NCI-H748 (cell line): Measurements from ENCODE around the gene PKD2L1.
"Not testable (repeated sequence)": the region's sequence is repeated elsewhere in the genome, so short reads cannot be mapped to it uniquely, and the experiment has no call there.

Experiments used
- DNase-seq: peaks from one replicate; lab custom pipeline; 2025; ENCODE audit not compliant: unreplicated experiment; lab: John Stamatoyannopoulos, UW

The PKD2L1 gene

DNA sequence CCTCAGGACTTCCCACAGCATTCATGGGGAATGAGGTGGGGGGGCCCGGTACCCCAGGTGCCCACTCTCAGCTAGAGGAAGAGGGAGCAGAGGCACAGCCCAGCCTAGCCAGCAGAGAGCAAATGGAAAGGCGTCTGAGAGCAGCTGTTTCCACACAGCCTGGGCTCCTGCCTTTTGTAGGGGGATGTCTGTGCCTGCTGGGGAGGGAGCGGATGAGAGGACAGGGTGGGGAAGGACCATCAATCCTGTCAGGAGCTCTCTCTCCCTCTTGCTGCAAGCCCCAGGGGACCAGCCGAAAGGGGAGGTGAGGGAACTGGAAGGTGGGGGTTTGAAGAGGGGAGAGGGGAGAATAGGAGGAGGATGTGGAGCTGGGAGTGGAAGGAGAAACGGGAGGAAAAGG lies at the start of gene PKD2L1:
PKD2L1 (minus strand) TSS at position 150 of the 400 bp plus-strand sequence; CDS start at position 25, 125 bp downstream.
- DNase-seq: no peak

DNA sequence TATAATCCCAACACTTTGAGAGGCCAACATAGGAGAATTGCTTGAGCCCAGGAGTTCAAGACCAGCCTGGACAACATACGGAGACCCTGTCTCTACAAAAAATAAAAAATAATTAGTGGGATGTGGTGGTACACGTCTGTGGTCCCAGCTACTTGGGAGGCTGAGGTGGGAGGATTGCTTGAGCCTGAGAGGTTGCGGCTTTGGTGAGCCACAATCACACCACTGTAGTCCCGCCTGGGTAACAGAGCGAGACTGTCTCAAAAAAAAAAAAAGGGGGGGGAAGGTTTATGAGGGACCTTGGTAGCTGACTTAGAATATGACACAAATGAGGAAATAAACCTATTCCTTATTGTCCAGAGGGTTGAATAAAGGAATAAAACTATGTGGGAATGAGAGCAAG lies 47.8 kb upstream of the PKD2L1 start:
- DNase-seq: no peak

DNA sequence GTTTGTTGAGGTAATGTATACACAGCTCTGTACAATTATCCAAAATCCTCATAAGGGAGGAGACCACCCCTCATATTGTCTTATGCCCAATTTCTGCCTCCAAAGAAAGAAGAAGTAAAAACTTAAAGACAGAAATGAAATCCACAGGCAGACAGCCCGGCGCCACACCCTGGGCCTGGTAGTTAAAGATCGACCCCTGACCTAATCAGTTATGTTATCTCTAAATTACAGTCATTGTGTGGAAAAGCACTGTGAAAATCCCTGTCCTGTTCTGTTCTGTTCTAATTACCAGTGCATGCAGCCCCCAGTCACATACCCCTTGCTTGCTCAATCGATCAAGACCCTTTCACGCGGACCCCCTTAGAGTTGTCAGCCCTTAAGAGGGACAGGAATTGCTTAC lies 46.6 kb upstream of the PKD2L1 start:
- DNase-seq: not testable (repeated sequence)

DNA sequence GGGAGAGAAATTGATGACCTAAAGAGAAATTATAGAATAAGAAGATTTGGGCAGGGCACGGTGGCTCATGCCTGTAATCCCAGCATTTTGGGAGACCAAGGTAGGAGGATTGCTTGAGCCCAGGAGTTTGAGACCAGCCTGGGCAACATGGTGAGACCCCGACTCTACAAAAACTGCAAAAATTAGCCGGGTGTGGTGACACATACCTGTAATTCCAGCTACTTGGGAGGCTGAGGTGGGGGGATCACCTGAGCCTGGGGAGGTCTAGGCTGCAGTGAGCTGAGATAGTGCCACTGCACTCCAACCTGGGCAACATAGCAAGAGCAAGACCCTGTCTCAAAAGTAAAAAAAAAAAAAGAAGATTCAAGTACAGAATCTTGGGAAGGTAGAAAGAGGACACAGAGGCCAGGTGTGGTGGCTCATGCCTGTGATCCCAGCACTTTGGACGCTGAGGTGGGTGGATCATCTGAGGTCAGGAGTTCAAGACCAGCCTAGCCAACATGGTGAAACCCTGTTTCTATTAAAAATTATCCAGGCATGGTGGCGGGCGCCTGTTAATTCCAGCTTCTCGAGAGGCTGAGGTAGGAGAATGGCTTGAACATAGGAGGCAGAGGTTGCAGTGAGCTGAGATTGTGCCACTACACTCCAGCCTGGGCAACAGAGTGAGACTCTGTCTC lies 44.8 kb upstream of the PKD2L1 start:
- not testable (repeated sequence) for DNase-seq

DNA sequence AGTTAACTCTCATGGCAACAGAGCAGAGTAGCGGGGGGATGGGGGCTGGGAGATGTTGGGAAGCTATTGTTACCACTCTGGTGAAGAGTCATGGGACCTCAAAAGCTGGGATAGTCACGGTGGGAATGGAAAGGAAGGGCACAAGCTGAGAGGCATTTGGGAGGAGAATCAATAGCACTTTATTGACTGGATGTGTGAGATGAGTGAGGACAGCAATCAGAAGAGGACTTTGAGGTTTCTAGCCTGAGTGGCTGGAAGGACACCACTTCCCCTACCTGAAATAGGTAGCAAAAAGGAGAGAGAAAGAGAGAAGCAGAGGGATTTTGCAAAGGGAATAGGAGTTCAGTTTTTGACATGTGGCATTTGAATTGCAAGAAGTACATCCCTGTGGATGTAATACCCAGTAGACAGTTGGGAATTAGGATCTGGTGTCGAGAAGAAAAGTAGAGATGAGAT lies 44.2 kb upstream of the PKD2L1 start:
- DNase-seq: peak; percentile 55

DNA sequence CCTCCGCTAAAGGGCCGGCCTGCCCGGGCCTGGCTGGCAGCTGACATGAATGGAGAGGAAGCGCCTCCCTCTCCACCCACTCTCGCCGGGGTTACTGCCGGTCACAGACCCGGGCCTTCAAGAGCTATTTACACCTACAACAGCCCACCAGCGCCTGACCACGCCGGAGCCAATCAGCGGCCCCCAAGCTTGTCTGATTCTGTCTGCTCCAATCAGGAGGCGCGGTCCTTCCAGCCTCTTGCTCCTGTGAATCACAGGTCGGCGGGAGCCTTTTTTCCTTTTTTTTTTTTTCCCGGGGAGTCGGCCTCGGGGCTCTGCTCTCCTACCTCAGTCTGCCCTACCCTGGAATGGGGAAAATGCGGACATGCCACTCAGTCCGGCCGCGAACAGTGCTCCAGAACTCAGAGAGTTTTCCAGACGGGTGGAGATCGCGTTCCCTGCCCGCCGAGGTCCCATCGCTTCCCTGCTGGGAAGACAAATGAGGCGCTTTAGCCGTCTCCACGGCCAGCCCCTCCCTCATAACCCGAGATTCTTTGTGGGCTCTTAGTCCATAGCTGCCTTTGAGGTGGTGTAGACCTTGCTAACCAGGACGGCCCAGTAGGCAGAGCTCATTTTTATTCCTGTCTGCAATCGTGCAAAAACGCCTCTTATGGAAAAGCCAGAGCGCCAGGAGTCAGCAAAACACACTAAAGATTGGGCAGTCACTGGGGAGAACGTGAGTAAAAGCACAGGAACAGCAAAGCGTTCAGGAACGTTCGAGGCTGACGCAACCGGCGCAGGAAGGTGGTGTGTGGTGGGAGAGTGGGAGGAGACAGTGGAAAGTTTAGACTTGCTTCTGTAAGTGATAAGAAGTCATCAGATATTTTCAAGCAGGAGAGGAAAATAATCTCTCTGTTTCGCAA lies 43.5 kb upstream of the PKD2L1 start:
- peak; percentile 97 for DNase-seq

DNA sequence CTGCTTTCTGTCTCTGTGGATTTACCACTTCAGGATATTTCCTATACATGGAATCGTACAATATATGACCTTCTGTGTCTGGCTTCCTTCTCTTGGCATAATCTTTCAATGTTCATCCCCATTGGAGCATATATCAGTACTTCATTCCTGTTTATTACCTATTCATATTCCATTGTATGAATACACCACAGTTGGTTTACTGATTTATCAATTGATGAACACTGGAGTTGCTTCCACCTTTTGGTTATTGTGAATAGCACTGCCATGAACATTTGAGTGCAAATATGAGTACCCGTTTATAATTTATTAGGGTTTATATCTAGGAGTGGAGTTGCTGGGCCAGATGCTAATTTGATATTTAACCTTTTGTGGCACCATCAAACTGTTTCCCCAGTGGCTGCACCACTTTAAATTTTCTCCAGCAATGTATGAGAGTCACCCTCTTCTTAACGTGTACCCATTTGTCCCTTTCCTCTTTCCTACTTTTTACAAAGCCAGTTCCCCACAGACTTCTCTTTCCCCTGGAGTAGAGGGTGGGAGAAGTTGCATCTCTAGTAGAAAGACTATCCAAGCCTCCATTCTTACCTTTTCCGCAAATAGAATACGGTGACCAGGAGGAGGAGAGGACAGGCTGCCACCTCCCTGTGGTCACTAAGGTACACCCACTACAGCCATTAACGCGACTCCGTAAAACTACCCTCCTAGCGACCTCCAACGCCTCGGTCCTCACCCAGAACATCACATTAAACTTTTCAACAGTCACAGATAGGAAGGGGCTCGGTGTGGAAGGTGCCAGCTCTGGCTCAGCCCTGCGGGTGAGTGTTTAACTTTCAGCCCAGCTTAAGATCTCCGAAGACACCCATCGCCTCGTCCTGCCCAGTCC lies 42.6 kb upstream of the PKD2L1 start:
- no peak for DNase-seq

DNA sequence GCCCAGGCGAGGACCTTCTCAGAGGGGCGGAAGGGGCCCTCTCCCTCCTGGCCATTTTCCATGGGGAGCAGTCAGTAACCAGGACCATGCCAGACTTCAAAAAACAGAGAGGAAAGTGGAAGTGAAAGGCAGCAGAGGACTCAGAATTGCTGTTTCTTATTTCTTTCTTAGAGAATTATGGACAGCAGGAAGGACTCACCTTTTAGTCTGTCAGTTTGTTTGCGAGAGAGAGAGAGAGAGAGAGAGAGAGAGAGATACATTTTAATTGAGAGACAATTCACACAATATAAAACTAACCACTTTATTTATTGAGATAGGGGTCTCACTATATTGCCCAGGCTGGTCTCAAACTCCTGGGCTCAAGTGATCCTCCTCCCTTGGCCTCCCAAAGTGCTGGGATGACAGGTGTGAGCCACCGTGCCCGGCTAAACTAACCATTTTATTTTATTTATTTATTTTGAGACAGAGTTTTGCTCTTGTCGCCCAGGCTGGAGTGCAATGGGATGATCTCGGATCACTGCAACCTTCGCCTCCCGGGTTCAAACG lies 41.5 kb upstream of the PKD2L1 start:
- DNase-seq: no peak

DNA sequence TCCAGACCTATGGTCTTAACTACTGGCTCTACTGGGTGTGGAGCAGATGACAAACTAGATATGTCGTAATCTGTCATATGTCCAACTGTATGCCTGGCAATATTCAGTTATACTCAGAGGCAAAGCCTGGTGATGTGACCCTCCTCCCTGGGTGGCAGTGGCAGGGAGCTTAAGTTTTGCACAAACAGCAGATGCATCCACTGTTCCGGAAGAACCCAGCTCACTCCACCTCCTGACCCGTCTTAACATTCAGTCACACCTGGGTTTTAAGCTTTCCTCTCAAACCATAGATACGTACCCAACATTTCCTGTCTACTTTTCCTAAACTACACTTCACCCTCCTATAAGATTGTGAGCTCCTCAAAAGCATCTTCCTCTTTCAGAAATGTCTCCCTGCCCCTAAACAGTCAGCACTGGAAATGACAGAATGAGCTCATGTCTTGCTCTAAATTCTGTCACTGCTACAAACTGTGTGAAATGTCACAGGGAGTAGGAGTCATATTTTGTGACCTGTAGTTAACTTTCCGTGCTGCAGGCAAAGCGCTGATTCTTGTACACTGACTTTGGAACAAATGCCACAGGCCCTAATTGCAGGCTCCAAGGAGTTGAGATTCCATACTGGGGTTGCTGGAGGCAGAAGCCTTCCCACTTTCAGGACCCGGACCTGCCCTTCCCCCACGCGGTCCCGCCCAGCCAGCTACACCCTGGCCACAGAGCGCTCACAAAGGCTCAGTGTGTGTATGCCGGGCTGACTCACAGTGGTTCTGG lies 40.9 kb upstream of the PKD2L1 start:
- no peak for DNase-seq

DNA sequence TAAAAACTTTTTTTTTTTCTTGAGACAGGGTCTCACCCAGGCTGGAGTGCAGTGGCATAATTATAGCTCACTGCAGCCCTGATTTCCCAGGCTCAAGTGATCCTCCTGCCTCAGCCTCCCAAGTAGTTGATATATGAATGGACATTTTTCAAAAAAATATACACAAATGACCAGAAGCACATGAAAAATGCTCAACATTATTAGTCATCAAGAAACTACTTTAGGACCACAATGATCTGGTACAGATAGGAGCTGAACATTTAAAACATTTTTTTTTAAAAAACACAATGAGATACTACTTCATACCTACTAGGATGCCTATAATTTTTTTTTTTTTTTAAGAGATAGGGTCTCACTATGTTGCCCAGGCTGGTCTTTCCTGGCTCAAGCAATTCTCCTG lies 38.7 kb upstream of the PKD2L1 start:
- DNase-seq: no peak

DNA sequence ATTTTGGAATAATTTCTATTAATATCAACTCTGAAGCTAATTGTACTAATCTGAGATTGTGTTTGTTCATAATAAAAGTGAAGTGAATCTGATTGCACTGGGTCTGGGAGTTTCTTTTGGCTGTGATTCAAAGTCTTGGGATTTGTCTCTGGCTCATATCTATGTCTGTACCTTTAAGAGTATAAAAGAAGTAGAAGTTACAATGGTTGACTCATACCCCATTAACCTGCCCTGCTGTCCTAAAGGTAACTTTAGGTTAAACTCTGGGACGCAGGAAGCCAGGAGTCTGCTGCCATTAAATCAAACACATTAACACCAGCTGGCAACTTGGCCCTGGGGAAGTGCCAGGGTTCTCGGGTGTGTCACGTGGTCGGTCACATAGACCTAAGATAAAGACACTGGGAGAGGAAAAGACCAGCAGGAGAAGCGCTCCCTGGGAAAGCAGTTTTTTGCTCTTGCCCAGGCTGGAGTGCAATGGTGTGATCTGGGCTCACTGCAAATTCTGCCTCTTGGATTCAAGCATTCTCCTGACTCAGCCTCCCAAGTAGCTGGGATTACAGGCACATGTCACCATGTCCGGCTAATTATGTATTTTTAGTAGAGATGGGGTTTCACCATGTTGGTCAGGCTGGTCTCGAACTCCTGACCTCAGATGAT lies 34.8 kb upstream of the PKD2L1 start:
- DNase-seq: peak; percentile 42

DNA sequence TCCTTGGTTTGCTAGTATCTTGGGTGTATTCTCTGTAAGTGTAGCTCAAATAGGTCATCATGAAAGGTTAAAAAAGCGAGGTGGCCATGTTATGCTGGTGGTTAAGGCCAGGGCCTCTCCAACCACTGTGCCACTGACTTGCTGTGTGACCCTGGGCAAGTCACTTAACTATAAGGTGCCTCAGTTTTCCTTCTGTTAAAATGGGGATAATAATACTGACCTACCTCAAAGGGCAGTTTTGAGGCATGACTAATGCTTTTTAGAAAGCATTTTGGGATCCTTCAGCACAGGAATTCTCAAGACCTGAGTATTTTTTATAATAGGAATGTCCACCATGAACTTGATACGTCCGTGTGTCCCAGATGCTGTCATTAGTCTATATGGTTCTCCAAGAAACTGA lies 34.1 kb upstream of the PKD2L1 start:
- no peak for DNase-seq

DNA sequence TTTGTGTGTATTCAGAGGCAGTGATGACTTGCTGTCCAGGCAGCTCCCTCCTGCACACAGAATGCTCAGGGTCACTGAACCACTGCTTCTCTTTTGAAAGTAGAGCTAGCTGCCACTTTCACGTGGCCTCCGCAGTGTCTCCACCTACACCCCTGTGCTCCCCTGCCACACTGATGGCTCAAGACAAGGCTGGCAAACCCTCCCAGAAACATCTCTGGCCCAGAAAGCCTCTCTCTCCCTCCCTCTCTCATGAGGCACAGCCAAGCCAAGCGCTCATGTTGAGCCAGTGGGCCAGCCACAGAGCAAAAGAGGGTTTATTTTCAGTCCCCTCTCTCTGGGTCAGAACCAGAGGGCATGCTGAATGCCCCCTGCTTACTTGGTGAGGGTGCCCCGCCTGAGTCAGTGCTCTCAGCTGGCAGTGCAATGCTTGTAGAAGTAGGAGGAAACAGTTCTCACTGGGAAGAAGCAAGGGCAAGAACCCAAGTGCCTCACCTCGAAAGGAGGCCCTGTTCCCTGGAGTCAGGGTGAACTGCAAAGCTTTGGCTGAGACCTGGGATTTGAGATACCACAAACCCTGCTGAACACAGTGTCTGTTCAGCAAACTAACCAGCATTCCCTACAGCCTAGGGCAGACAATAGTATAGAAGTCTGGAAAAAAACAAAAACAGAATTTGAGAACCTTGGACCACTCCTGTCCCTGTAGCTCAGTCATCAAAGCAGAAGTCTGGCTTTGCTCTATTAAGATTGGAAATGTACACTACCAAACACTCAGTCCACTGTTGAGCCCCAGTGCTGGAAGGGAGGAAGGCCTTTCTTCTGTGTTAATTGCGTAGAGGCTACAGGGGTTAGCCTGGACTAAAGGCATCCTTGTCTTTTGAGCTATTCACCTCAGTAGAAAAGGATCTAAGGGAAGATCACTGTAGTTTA lies 32.8 kb upstream of the PKD2L1 start:
- DNase-seq: no peak

DNA sequence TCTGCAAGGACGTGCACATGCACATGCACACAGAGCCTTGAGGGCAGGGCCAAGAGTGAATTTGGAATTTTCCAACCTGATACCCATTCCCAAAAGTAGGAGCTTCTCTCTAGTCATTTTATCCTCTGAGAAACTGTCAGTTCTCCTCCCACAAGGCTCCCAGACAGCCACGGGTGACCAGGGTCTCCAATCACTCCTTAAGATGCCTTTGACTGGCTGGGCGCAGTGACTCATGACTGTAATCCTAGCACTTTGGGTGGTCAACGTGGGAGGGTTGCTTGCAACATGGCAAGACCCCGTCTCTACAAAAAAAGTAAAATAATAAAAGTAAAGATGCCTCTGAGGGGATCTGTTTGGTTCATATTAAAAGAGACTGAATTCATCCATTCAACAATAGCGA lies 30.2 kb upstream of the PKD2L1 start:
- DNase-seq: no peak

DNA sequence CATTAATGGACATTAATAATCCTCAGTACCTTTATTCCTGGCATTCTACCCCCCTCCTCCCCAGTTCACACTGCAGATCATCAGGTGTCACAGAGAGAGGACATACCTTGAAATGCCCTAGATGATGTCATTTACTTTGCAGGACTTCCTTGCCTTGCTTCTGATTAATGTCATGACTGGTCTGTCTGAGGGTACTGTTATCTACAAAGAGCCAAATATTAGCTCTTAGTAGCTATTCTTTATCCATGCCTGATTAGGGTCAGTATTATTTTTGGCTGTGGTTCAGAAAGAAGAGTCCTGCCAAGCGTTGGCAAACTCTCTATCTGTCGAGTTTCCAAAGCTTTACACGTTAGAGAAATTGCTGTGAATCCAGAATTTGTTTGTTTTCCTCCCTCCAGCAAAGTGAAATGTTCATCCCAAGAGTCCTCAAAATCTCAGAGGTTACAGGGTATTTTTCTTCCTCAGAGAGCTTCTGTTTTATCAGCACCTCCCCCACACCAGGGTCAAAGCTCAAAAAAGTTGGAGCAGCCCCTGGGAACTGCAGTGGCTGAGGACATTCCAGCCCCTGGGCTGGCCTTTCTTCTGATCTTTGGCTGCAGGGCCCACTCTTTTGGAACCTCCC lies 29.6 kb upstream of the PKD2L1 start:
- no peak for DNase-seq

DNA sequence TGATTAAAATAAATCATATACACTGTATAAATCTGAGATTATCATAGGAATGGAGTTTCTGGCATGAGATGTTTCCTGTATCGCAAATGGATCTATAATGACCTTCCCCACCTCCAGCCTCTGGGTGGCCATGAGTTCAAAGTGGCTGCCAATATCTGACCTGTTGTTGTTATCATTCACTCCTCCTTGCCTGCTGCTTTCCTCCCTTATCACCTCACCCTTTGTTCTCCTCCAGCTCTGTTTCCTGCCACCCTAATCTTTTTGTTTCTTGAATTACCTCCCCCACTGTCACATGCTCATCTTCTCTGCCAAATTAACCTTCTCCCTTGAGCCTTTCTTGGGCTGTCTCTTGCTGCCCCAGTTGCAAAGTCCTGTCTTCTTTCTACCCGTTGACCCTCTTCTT lies 29.0 kb upstream of the PKD2L1 start:
- DNase-seq: no peak

DNA sequence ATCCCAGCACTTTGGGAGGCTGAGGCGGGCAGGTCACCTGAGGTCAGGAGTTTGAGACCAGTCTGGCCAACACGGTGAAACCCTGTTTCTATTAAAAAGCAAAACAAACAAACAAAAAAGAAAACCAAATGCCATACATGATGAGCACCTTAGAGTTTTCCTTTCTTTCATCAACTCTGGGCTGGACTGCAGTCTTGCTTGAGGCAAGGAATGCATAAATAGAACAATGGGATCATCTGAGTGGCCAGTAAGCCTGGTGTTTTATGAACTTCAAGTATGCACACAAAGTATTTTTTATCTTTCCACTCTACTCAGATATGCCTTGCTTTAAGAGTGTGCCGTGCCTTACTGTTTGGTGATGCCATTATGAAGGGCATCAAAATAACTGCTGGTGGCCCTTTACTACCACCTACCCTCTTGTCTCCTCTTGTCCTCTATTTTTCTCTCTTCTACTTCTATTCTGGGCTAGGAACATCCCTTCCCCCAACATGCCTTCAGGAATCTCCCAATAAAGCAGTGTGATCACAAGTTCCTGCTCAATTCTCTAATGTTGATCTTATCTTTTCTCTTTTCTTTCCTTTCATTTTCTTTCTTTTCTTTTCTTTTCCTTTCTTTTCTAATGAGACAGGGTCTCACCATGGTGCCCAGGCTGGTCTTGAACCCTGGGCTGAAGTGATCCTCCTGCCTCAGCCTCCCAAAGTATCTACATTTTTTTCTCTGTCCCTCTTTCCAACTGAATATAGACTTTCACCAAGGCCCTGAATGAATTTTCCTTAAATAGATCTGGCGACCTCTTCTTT lies 27.2 kb upstream of the PKD2L1 start:
- no peak for DNase-seq
